Activated T-cell treated with anti-CD3 and anti-CD28 coated beads for 24 hours (primary cell): ENCODE measurements around the gene FARP1.
"Not testable (repeated sequence)": the region's sequence is repeated elsewhere in the genome, so short reads cannot be mapped to it uniquely, and the experiment has no call there.

Source experiments
- DNase-seq: peaks from one replicate; pipeline ENCODE4 v3.0.0-alpha.2; 2020; ENCODE audit warnings: low read depth

The FARP1 gene

GRCh38 chr13:98396071-98396710, 253.3 kb downstream of the FARP1 start:
- no peak for DNase-seq

- no peak for DNase-seq
Observed at GRCh38 chr13:98397221-98397620, 254.3 kb downstream of the FARP1 start.

GRCh38 chr13:98397861-98398260, 255.0 kb downstream of the FARP1 start:
- DNase-seq, result no peak

- DNase-seq, result no peak
Observed at GRCh38 chr13:98398581-98398980, 255.7 kb downstream of the FARP1 start.

GRCh38 chr13:98399756-98400155, 256.9 kb downstream of the FARP1 start:
- DNase-seq, result no peak

- no peak for DNase-seq
Observed at GRCh38 chr13:98401934-98402333, 259.0 kb downstream of the FARP1 start.

GRCh38 chr13:98403076-98403475, 260.2 kb downstream of the FARP1 start:
- DNase-seq, result no peak

GRCh38 chr13:98405107-98405571, 262.2 kb downstream of the FARP1 start:
- no peak for DNase-seq

- no peak for DNase-seq
Observed at GRCh38 chr13:98405690-98406344, 262.9 kb downstream of the FARP1 start.

GRCh38 chr13:98406427-98406826, 263.5 kb downstream of the FARP1 start:
- DNase-seq, result no peak

- no peak for DNase-seq
Observed at GRCh38 chr13:98406971-98407370, 264.1 kb downstream of the FARP1 start.

- DNase-seq, result no peak
Observed at GRCh38 chr13:98407575-98407974, 264.7 kb downstream of the FARP1 start.

- DNase-seq, result no peak
Observed at GRCh38 chr13:98409281-98409680, 266.4 kb downstream of the FARP1 start.

- DNase-seq, result no peak
Observed at GRCh38 chr13:98410612-98411011, 267.7 kb downstream of the FARP1 start.

- DNase-seq, result no peak
Observed at GRCh38 chr13:98411013-98411412, 268.1 kb downstream of the FARP1 start.

- no peak for DNase-seq
Observed at GRCh38 chr13:98411617-98412265, 268.8 kb downstream of the FARP1 start.

- DNase-seq, result not testable (repeated sequence)
Observed at GRCh38 chr13:98413278-98413677, 270.4 kb downstream of the FARP1 start.

GRCh38 chr13:98413796-98414195, 270.9 kb downstream of the FARP1 start:
- DNase-seq, result no peak

GRCh38 chr13:98415326-98416070, 272.6 kb downstream of the FARP1 start:
- DNase-seq, result no peak

GRCh38 chr13:98416408-98416807, 273.5 kb downstream of the FARP1 start:
- no peak for DNase-seq

GRCh38 chr13:98419786-98420553, 277.1 kb downstream of the FARP1 start:
- DNase-seq, result no peak
